CD4-positive, CD25-positive, alpha-beta regulatory T cell (primary cell): ENCODE data around the gene MAB21L4. TPM values are rescaled to one million over a fixed set of nuclear protein-coding genes. Genes with fewer than 3 reads are reported as not detected.
A peak's percentile ranks its signal among the peaks of the same experiment; 100 is the strongest.

Experiments
- ATAC-seq, 2 donors: fragments of 150-1000 bp; cut with Tn5 transposase; one replicate each; pipeline ENCODE4 v1.10.0; 2021; ENCODE audit warnings: low read depth in 2 of 2, moderate number of reproducible peaks in 2 of 2, moderate library complexity in 1 of 2
- DNase-seq, 3 donors: peaks; one replicate each; pipeline versions ENCODE4 v3.0.0 to v3.0.0-alpha.2; 2012 to 2022; ENCODE audit warnings: mixed read lengths in 1 of 3
- H3K27ac ChIP-seq: one replicate; pipeline ENCODE4 v1.7.0; 2013; ENCODE audit warnings: mild to moderate bottlenecking, low read length; ENCODE audit not compliant: insufficient read depth, poor library complexity, severe bottlenecking
- H3K27me3 ChIP-seq: one replicate; pipeline ENCODE4 v1.7.0; 2013; ENCODE audit warnings: low read length; ENCODE audit not compliant: control insufficient read depth, insufficient read depth
- H3K36me3 ChIP-seq: one replicate; pipeline ENCODE4 v1.7.0; 2013; ENCODE audit warnings: mild to moderate bottlenecking, low read length, moderate library complexity; ENCODE audit not compliant: control insufficient read depth, insufficient read depth
- H3K4me1 ChIP-seq: 2 replicates; pipeline ENCODE4 v1.7.0; 2013; ENCODE audit warnings: mild to moderate bottlenecking, low read length; ENCODE audit not compliant: insufficient read depth, control insufficient read depth, poor library complexity, severe bottlenecking
- H3K4me3 ChIP-seq: one replicate; pipeline ENCODE4 v1.7.0; 2013; ENCODE audit warnings: low read depth, mild to moderate bottlenecking, low read length, moderate library complexity
- H3K9me3 ChIP-seq, 2 experiments: 1 replicate in 1 of 2; 2 replicates in 1 of 2; pipeline ENCODE4 v1.7.0; 2013; ENCODE audit warnings: low read length in 2 of 2, mild to moderate bottlenecking in 1 of 2, moderate library complexity in 1 of 2; ENCODE audit not compliant: control insufficient read depth in 2 of 2
- H3K27ac Mint-ChIP-seq, 3 donors: one replicate each; pipeline ENCODE4 v1.8.0; 2020 to 2022; ENCODE audit warnings: mild to moderate bottlenecking in 3 of 3, mixed read lengths in 3 of 3, moderate library complexity in 2 of 3
- H3K27me3 Mint-ChIP-seq: one replicate; pipeline ENCODE4 v1.8.0; 2022; ENCODE audit warnings: mild to moderate bottlenecking, mixed read lengths
- H3K36me3 Mint-ChIP-seq: one replicate; pipeline ENCODE4 v1.8.0; 2020; ENCODE audit warnings: mixed read lengths
- H3K4me1 Mint-ChIP-seq, 4 donors: one replicate each; pipeline ENCODE4 v1.8.0; 2020 to 2022; ENCODE audit warnings: mixed read lengths in 4 of 4, mild to moderate bottlenecking in 1 of 4
- H3K4me3 Mint-ChIP-seq, 4 donors: one replicate each; pipeline ENCODE4 v1.8.0; 2020 to 2022; ENCODE audit warnings: mild to moderate bottlenecking in 4 of 4, mixed read lengths in 4 of 4, moderate library complexity in 3 of 4
- H3K9me3 Mint-ChIP-seq, 7 donors: one replicate each; pipeline ENCODE4 v1.8.0; 2020 to 2022; ENCODE audit warnings: mixed read lengths in 7 of 7, mild to moderate bottlenecking in 3 of 7, moderate library complexity in 2 of 7
- polyA plus RNA-seq, 4 donors: library from polyadenylated mRNA; unstranded; fragments of 300-500 nt; fragmentation: Illumina TruSeq; gene quantifications; one replicate each; pipeline ENCODE4 v1.2.3, GENCODE V29; 2021
- total RNA-seq: library from RNA; stranded (reverse); gene quantifications from one replicate; pipeline ENCODE4 v1.2.3, GENCODE V29; 2022

Gene MAB21L4
- total and polyA plus RNA-seq, 5 donors from 2014 or later = not detected

DNA sequence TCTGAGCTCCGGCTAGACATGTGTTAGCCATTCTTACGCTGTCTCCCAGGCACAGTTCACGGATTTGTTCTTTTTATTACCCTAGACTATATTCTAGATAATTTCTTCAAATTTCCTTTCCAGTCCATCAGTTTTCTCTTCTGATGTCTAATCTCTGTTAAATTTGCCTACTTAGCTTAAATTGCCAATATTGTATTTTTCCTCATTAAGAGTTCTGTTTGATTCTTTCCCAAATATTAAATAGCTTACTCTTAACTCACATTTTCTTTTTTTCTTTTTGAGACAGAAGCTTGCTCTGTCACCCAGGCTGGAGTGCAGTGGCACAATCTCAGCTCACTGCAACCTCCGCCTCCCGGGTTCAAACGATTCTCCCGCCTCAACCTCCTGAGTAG lies 31.4 kb upstream of the MAB21L4 start:
- H3K27me3 ChIP-seq = no peaks in the 10 kb centered on the region
- H3K27me3 Mint-ChIP-seq = no peaks in the 10 kb centered on the region

DNA sequence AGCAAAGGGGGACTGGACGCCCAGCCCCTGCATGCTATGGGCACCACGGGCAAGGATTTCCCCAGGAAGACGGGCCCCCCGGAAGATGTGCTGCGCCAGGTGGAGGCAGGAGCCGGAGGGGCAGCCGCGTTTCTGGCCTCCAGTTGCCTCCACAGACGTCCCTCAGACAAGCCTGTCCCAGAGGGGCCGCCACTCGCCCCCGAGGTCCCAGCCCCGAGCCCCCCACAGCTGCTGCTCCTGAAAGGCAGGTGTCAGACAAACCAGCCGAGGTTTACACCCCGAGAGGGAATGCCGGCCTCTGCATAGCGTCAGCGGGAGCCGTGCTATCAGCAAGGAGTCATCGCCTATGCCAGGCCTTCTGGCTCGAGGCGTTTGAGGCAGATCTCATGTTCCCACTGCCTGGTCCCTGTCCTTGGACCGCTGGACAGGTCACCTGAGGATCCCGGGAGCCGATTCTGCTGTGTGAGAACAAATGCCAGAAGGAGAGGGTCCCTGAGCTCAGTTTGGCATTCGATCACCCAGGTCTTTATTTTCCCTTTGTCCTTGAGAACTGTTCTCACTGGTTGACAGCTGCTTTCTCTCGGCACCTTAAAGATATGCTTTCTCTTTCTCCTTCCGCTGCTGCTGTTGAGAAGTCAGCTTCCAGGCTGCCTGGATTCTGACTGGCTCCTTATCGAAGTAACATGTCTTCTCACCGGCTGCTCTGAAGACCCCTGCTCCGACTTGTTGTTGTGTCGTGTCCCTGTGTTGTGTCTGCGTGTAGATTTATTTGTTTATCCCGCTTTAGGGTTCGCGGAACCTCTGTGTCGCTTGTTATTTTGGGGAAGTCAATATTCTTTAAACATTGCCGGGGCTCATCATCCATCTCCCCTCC lies 30.8 kb upstream of the MAB21L4 start:
- Mint-ChIP-seq H3K9me3 (peaks cover 0 to 2% (median 0%) of the 10 kb centered on the region in 7 donors), H3K27me3 (no peaks in the 10 kb centered on the region), H3K36me3 (no peaks in the 10 kb centered on the region), H3K4me3 (no peak overlapping the region), H3K4me1 (peaks cover 0 to 2% (median 1%) of the 10 kb centered on the region in 4 donors), H3K27ac (no peak overlapping the region)
- DNase-seq (peak in 1 of 3 donors; percentile 0), ATAC-seq (no peak)
- no peaks in the 10 kb centered on the region for H3K4me1 ChIP-seq
- no peaks in the 10 kb centered on the region for H3K36me3 ChIP-seq
- no peaks in the 10 kb centered on the region for H3K9me3 ChIP-seq
- H3K4me3 ChIP-seq = no peak overlapping the region
- H3K27me3 ChIP-seq = no peaks in the 10 kb centered on the region
- H3K27ac ChIP-seq = no peak overlapping the region

More for the DNA sequence above, 31.4 kb upstream of the MAB21L4 start:
- Histone ChIP-seq H3K27ac (no peak overlapping the region), H3K4me3 (no peak overlapping the region), H3K36me3 (no peaks in the 10 kb centered on the region), H3K4me1 (no peaks in the 10 kb centered on the region), H3K9me3 (no peaks in the 10 kb centered on the region)
- Mint-ChIP-seq H3K9me3 (peaks cover 0 to 2% (median 0%) of the 10 kb centered on the region in 7 donors), H3K4me1 (peaks cover 0 to 2% (median 1%) of the 10 kb centered on the region in 4 donors), H3K4me3 (no peak overlapping the region), H3K36me3 (no peaks in the 10 kb centered on the region), H3K27ac (no peak overlapping the region)
- no peak for DNase-seq
- ATAC-seq = no peak

DNA sequence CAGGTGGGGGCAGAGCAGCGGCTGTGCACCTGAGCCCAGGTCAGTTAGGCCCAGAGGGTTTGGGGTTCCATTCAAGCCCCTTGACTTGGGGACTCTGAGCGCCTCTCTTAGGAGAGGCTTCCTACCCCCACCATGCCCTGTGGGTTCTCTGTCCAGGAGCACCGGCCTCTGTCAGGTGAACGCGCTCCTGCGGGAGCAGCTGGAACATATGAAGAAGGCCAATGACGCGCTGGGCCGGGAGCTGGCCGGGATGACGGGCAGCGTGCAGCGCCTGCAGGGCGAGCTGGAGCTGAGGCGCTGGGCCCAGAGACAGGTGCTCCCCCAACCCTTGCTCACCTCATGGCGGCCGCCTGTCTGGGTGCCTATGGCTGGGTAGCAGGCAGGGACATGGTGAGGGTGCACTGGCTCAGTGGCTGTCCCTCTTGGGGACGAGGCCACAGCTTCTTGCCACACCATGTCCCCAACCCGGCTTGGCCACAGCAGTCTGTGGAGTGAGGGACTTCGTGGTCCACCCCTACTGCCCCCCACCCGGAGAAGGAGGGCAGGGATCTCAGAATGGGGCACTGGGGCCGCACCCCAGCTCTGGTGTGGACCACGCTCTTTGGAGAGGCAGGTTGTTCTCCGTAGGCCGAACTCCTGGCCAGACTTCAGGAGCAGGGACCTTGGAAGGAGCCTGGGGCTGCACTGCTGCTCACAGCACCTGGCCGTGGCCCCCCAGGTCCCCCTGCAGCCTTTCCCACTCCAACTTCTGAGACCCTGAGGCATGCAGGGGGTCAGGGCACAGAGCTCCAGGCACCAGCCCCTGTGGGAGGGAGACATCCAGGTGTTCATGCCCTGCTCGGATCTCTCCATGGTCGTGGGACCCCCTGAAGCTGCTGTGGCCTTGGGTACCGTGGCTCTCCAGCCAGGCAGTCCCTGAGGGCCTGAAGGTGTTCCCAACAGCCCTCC lies 29.9 kb upstream of the MAB21L4 start:
- H3K4me1 Mint-ChIP-seq = peaks cover 0 to 2% (median 1%) of the 10 kb centered on the region in 4 donors
- H3K36me3 Mint-ChIP-seq = no peaks in the 10 kb centered on the region
- Histone ChIP-seq H3K27ac (no peak overlapping the region), H3K36me3 (no peaks in the 10 kb centered on the region), H3K4me1 (no peaks in the 10 kb centered on the region), H3K4me3 (no peak overlapping the region), H3K9me3 (no peaks in the 10 kb centered on the region), H3K27me3 (no peaks in the 10 kb centered on the region)
- DNase-seq (peak in 1 of 3 donors; percentile 5), ATAC-seq (no peak)
- no peaks in the 10 kb centered on the region for H3K27me3 Mint-ChIP-seq
- no peak overlapping the region for H3K27ac Mint-ChIP-seq
- peaks cover 0 to 2% (median 0%) of the 10 kb centered on the region in 7 donors for H3K9me3 Mint-ChIP-seq
- H3K4me3 Mint-ChIP-seq = no peak overlapping the region

DNA sequence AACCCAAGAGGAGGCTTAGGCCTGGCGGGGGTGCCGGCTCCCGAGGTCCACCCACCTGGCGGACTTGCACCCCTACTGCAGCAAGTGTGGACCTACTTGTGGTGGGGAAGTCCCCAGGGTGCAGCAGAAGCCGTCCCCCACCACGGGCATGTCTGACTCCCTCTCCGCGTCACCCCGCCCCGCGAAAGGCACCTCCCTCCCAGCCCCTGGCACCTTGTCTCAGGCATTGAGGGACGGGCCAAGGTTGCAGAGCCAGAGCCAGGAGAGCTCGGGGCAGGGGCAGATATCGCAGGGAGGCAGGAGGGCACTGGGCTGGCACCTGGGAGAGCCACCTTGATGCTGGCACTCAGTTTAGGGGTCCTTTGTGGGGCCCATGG lies 29.2 kb upstream of the MAB21L4 start:
- Histone ChIP-seq H3K27ac (no peak overlapping the region), H3K4me3 (no peak overlapping the region), H3K27me3 (no peaks in the 10 kb centered on the region), H3K9me3 (no peaks in the 10 kb centered on the region), H3K36me3 (no peaks in the 10 kb centered on the region), H3K4me1 (no peaks in the 10 kb centered on the region)
- H3K36me3 Mint-ChIP-seq = no peaks in the 10 kb centered on the region
- peaks cover 0 to 2% (median 1%) of the 10 kb centered on the region in 4 donors for H3K4me1 Mint-ChIP-seq
- no peak for ATAC-seq
- peaks cover 0 to 2% (median 0%) of the 10 kb centered on the region in 7 donors for H3K9me3 Mint-ChIP-seq
- H3K27me3 Mint-ChIP-seq = no peaks in the 10 kb centered on the region
- H3K27ac Mint-ChIP-seq = no peak overlapping the region
- DNase-seq = no peak
- no peak overlapping the region for H3K4me3 Mint-ChIP-seq

DNA sequence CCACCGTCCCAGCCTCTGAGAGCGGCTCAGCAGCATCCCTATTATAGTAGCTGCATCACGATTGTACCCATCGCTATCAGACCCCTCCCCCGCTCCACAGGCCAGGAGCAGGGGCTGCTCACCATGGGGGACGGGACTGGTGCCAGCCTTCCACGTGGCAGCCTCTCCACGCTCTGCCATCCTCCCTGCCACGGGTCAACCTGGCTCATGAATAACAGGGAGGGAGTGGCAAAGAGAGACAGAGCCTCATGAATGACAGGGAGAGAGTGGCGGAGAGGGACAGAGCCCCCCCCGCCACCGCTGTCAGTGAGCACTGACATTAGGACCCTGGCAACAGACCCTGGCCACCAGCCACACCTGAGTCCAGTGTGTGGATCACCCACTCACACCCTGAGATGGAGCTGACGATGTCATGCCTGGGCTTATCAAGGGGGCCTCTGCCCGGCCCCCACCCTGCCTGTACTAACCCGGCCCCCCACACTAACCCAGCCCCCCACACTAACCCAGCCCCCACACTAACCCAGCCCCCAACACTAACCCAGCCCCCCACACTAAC lies 27.1 kb upstream of the MAB21L4 start:
- no peak for DNase-seq
- Histone ChIP-seq H3K27me3 (no peaks in the 10 kb centered on the region), H3K36me3 (no peaks in the 10 kb centered on the region), H3K4me1 (no peaks in the 10 kb centered on the region), H3K9me3 (no peaks in the 10 kb centered on the region), H3K4me3 (no peak overlapping the region), H3K27ac (no peak overlapping the region)
- H3K27ac Mint-ChIP-seq = no peak overlapping the region
- peaks cover 0 to 2% (median 1%) of the 10 kb centered on the region in 4 donors for H3K4me1 Mint-ChIP-seq
- H3K9me3 Mint-ChIP-seq = no peaks in the 10 kb centered on the region
- H3K4me3 Mint-ChIP-seq = no peak overlapping the region
- no peak for ATAC-seq
- H3K36me3 Mint-ChIP-seq = no peaks in the 10 kb centered on the region
- H3K27me3 Mint-ChIP-seq = peaks cover 5% of the 10 kb centered on the region

DNA sequence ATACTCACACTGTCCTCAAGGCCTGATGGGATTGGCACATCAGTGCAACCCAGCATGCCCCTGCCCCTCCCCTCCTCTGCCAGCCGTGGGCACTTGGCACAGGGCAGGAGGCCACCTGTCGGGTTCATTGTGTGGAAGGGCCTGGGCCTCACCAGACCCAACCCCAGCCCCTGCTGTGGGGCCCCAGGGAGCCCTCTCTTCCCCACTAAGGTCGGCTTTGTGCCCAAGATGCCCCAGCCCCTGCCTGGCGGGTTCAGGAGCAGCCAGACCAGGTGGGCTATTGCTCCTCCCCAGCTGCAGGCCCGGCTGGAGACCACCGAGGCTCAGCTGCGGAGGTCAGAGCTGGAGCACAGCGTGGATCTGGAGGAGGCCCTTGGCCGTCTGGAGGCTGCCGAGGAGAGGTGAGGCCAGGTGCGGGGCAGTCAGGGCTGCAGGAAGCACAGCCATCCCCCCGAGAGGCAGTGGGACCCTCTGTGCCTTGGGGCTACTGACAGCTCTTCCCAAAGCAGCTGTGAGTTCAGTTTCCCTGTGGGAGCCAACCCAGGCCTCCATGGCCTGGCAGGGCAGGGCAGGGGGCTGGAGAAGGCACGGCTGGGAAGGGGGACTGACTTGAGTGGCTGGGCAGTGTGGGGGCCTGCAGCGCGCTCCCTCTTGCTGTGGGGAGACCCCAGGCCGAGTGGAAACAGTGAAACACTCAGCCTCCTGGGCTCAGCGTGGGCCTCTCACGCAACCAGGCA lies 26.5 kb upstream of the MAB21L4 start:
- no peak overlapping the region for H3K4me3 Mint-ChIP-seq

DNA sequence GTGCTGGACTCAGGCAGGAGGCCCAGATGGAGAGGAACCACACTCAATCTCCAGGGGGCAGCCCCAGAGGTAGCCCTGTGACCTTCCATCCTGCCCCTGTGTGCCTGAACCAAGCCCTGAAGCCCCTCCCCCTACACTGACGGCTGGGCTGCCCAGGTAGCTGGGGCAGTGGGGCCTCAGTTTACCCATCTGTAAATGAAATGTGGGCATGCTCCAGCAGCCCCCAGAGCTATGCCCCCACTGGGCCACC lies 26.0 kb upstream of the MAB21L4 start:
- Mint-ChIP-seq H3K27me3 (peaks cover 5% of the 10 kb centered on the region), H3K4me1 (no peaks in the 10 kb centered on the region), H3K27ac (no peak overlapping the region), H3K9me3 (no peaks in the 10 kb centered on the region), H3K36me3 (no peaks in the 10 kb centered on the region), H3K4me3 (no peak overlapping the region)
- DNase-seq (no peak), ATAC-seq (no peak)
- no peaks in the 10 kb centered on the region for H3K36me3 ChIP-seq
- H3K9me3 ChIP-seq = no peaks in the 10 kb centered on the region
- no peak overlapping the region for H3K4me3 ChIP-seq
- H3K27ac ChIP-seq = no peak overlapping the region
- H3K27me3 ChIP-seq = no peaks in the 10 kb centered on the region
- H3K4me1 ChIP-seq = no peaks in the 10 kb centered on the region

More for the DNA sequence above, 26.5 kb upstream of the MAB21L4 start:
- H3K27me3 ChIP-seq = no peaks in the 10 kb centered on the region
- no peak for ATAC-seq
- H3K4me1 ChIP-seq = no peaks in the 10 kb centered on the region
- no peaks in the 10 kb centered on the region for H3K36me3 Mint-ChIP-seq
- no peaks in the 10 kb centered on the region for H3K36me3 ChIP-seq
- H3K27ac Mint-ChIP-seq = no peak overlapping the region
- peaks cover 5% of the 10 kb centered on the region for H3K27me3 Mint-ChIP-seq
- no peak for DNase-seq
- H3K27ac ChIP-seq = no peak overlapping the region
- no peaks in the 10 kb centered on the region for H3K9me3 Mint-ChIP-seq
- H3K9me3 ChIP-seq = no peaks in the 10 kb centered on the region
- H3K4me1 Mint-ChIP-seq = peaks cover 0 to 2% (median 1%) of the 10 kb centered on the region in 4 donors
- no peak overlapping the region for H3K4me3 ChIP-seq
